GM12878 (cell line): ENCODE measurements around the gene RMC1. TPM values are rescaled to one million over a fixed set of nuclear protein-coding genes. Genes with fewer than 3 reads are reported as not detected.

ENCODE experiments used
- ATAC-seq: fragments of 200-7000 bp; cut with Tn5 transposase; 3 replicates; pipeline ENCODE4 v1.9.1; 2020; ENCODE audit warnings: mild to moderate bottlenecking, moderate library complexity
- BruUV-seq: library from RNA; stranded (reverse); fragments of 400-500 nt; replicated peaks from 2 replicates; lab custom pipeline; 2021; lab: Mats Ljungman, UMichigan
- CTCF ChIA-PET: fragments of 300-600 bp; sonication (Branson Sonifier 250); formaldehyde crosslinking; extraction: SDS; loops from one replicate; lab custom pipeline; 2021; ENCODE audit warnings: inconsistent platforms; lab: Yijun Ruan, JAX
- POLR2A ChIA-PET: fragments of 350-600 bp; formaldehyde crosslinking; extraction: SDS; loops from one replicate; lab custom pipeline; 2021; ENCODE audit warnings: inconsistent platforms; lab: Charles Lee
- RAD21 ChIA-PET: fragments of 300-600 bp; sonication (Branson Sonifier 250); formaldehyde crosslinking; loops from one replicate; lab custom pipeline; 2023; ENCODE audit warnings: antibody characterized with exemption; ENCODE audit not compliant: unreplicated experiment; lab: Charles Lee
- SMC1A ChIA-PET: fragments of 300-600 bp; sonication (Branson Sonifier 250); formaldehyde crosslinking; loops from one replicate; lab custom pipeline; 2023; ENCODE audit not compliant: unreplicated experiment, uncharacterized antibody; lab: Charles Lee
- DNase-seq: peaks from one replicate; pipeline ENCODE4 v3.0.0-alpha.2; 2011; ENCODE audit warnings: low read depth, low spot score
- FAIRE-seq: peaks from 3 replicates; lab custom pipeline; 2011; peaks lifted over from hg19 to GRCh38; lab: Jason Lieb, UNC
- H2AFZ ChIP-seq: 2 replicates; pipeline ENCODE4 v1.6.0; 2011; ENCODE audit warnings: low read depth, low read length, control low read depth; ENCODE audit not compliant: control insufficient read depth
- H3K27ac ChIP-seq: 2 replicates; pipeline ENCODE4 v1.5.1; 2011; ENCODE audit warnings: control low read depth; ENCODE audit not compliant: control insufficient read depth, insufficient read depth
- H3K27me3 ChIP-seq, 2 experiments: replicated peaks in 1 of 2; 2 replicates each; pipeline versions ENCODE4 v1.6.0 to v1.6.1; 2011; ENCODE audit warnings: low read length in 1 of 2; ENCODE audit not compliant: control insufficient read depth in 2 of 2, insufficient read depth in 2 of 2
- H3K36me3 ChIP-seq, 2 experiments: 2 replicates each; pipeline ENCODE4 v1.5.1; 2011; ENCODE audit warnings: low read length in 1 of 2; ENCODE audit not compliant: control insufficient read depth in 2 of 2, insufficient read depth in 2 of 2
- H3K4me1 ChIP-seq: 2 replicates; pipeline ENCODE4 v1.6.1; 2011; ENCODE audit warnings: mild to moderate bottlenecking, low read length, moderate library complexity, mixed read lengths; ENCODE audit not compliant: control insufficient read depth, insufficient read depth
- H3K4me2 ChIP-seq: 2 replicates; pipeline ENCODE4 v1.6.0; 2011; ENCODE audit warnings: control low read depth; ENCODE audit not compliant: control insufficient read depth, insufficient read depth
- H3K4me3 ChIP-seq: fragments of 200-600 bp; sonication (generic); 2 replicates; pipeline ENCODE4 v1.5.1; 2016
- H3K79me2 ChIP-seq: 2 replicates; pipeline ENCODE4 v1.6.0; 2011; ENCODE audit warnings: low read length; ENCODE audit not compliant: control insufficient read depth, insufficient read depth
- H3K9ac ChIP-seq: 2 replicates; pipeline ENCODE4 v1.8.0; 2011; ENCODE audit warnings: low read length, control low read depth, mixed read lengths; ENCODE audit not compliant: control insufficient read depth, insufficient read depth
- H3K9me3 ChIP-seq: replicated peaks from 3 replicates; pipeline ENCODE4 v1.5.1; 2011; ENCODE audit warnings: mild to moderate bottlenecking, low read length; ENCODE audit not compliant: control insufficient read depth, insufficient read depth
- H4K20me1 ChIP-seq: 2 replicates; pipeline ENCODE4 v1.6.0; 2011; ENCODE audit not compliant: control insufficient read depth, insufficient read depth
- CHD1 ChIP-seq: IDR thresholded peaks from 2 replicates; pipeline ENCODE4 v1.6.1; 2012; ENCODE audit warnings: low read depth, low read length, improper control_type of control experiment
- FOXM1 ChIP-seq: IDR thresholded peaks from 2 replicates; pipeline ENCODE4 v1.6.1; 2012; ENCODE audit warnings: low read depth, mild to moderate bottlenecking, inconsistent platforms, low read length, moderate library complexity
- GABPA ChIP-seq: IDR thresholded peaks from 2 replicates; pipeline ENCODE4 v1.6.1; 2014; ENCODE audit warnings: antibody characterized with exemption, low read depth, mild to moderate bottlenecking, inconsistent platforms
- POLR2AphosphoS5 ChIP-seq: IDR thresholded peaks from 2 replicates; pipeline ENCODE4 v1.6.1; 2011; ENCODE audit warnings: mild to moderate bottlenecking, low read length, inconsistent platforms
- RB1 ChIP-seq: fragments of 450-650 bp; formaldehyde crosslinking; IDR thresholded peaks from 2 replicates; pipeline ENCODE4 v1.6.1; 2017; ENCODE audit warnings: mild to moderate bottlenecking, borderline replicate concordance
- REST ChIP-seq: IDR thresholded peaks from 2 replicates; pipeline ENCODE4 v1.6.1; 2012; ENCODE audit warnings: mild to moderate bottlenecking, low read depth, low read length
- SUPT20H ChIP-seq: IDR thresholded peaks from 2 replicates; pipeline ENCODE4 v1.6.1; 2011; ENCODE audit warnings: low read depth, mild to moderate bottlenecking, low read length, moderate library complexity, borderline replicate concordance; ENCODE audit not compliant: control insufficient read depth
- WGBS: methylation state at CpG from one replicate; pipeline ENCODE4 v1.1.6; 2016; ENCODE audit warnings: low lambda C conversion rate; ENCODE audit not compliant: insufficient replicate concordance, insufficient coverage; ENCODE audit errors: missing lambda C conversion rate; 5-methylcytosine and 5-hydroxymethylcytosine counted together
- in situ Hi-C: fragments of 300-500 bp; cut with MboI; formaldehyde crosslinking; loops from 9 replicates; pipeline ENCODE4 v1.14.3; 2018; ENCODE audit warnings: mixed read lengths
- intact Hi-C: fragments of 100-400 bp; cut with micrococcal nuclease; formaldehyde crosslinking; loops from one replicate; pipeline ENCODE4 v1.14.2; 2022; ENCODE audit not compliant: unreplicated experiment
- polyA plus RNA-seq, 11 experiments: library from polyadenylated mRNA; depleted of rRNA in 4 of 11; unstranded in 6 of 11; stranded (reverse) in 5 of 11; fragments of >200 nt; fragmentation: Nextera tagmentation in 4 of 11; fragmentation: Illumina TruSeq in 1 of 11; extraction: Ambion mirVana in 4 of 11; extraction: Trizol in 1 of 11; gene quantifications; 1 replicate in 1 of 11; 2 replicates in 10 of 11; pipeline versions ENCODE4 v1.2.1 to v1.2.3, GENCODE V29; 2011 to 2016; ENCODE audit warnings: inconsistent platforms in 2 of 11, missing spikeins in 2 of 11, low read depth in 1 of 11
- total RNA-seq, 4 experiments: library from RNA; depleted of rRNA in 3 of 4; stranded (reverse); fragments of >200 nt in 3 of 4; fragmentation: Illumina TruSeq in 1 of 4; extraction: Trizol in 1 of 4; gene quantifications; 2 replicates each; pipeline versions ENCODE4 v1.2.1 to v1.2.3, GENCODE V29; 2013 to 2021
- TF ChIP-seq, protein P1 (sequence below): IDR thresholded peaks from 2 replicates; pipeline ENCODE4 v1.6.1; 2012; ENCODE audit warnings: low read depth, low read length, improper control_type of control experiment
- TF ChIP-seq, protein P2 (sequence below): fragments of 450-650 bp; IDR thresholded peaks from 2 replicates; pipeline ENCODE4 v1.6.1; 2017; ENCODE audit warnings: low read depth, mild to moderate bottlenecking, moderate library complexity

The RMC1 gene
- total and polyA plus RNA-seq, 10 of the 15 experiments (the other 5 are each of a cell fraction or from before 2014, with no cell fraction given), result 8.4 to 57.6 (median 42.5) TPM

- FAIRE-seq (no peak), DNase-seq (no peak), ATAC-seq (no peak)
- in situ Hi-C loops (no loop called here), intact Hi-C loops (no loop called here)
- BruUV-seq, result no TSS peak
- Histone ChIP-seq H3K4me1 (no peaks in the 10 kb centered on the region), H3K4me3 (no peak overlapping the region), H4K20me1 (no peaks in the 10 kb centered on the region), H3K4me2 (no peak overlapping the region), H3K9ac (no peak overlapping the region), H3K79me2 (no peaks in the 10 kb centered on the region), H3K36me3 (peaks cover 4 to 32% of the 10 kb centered on the region in 2 experiments), H2AFZ (no peak overlapping the region), H3K9me3 (no peaks in the 10 kb centered on the region), H3K27me3 (no peaks in the 10 kb centered on the region), H3K27ac (no peak overlapping the region)
- CTCF ChIA-PET, result no interaction called here
- RAD21 ChIA-PET, result no interaction called here
- 100% methylated on average over 3 of the region's 3 CpGs for WGBS
- POLR2A ChIA-PET, result no interaction called here
- SMC1A ChIA-PET, result interaction anchor here (1.3 kb wide), 1 partner anchor 60 kb away, joined by 3 read pairs; no protein-coding TSS in a partner anchor
- TF ChIP-seq FOXM1, result no peak
- TF ChIP-seq POLR2AphosphoS5, result no peak
- TF ChIP-seq REST, result no peak
- no peak for TF ChIP-seq RB1
- TF ChIP-seq SUPT20H, result no peak
- TF ChIP-seq, protein P1, sequence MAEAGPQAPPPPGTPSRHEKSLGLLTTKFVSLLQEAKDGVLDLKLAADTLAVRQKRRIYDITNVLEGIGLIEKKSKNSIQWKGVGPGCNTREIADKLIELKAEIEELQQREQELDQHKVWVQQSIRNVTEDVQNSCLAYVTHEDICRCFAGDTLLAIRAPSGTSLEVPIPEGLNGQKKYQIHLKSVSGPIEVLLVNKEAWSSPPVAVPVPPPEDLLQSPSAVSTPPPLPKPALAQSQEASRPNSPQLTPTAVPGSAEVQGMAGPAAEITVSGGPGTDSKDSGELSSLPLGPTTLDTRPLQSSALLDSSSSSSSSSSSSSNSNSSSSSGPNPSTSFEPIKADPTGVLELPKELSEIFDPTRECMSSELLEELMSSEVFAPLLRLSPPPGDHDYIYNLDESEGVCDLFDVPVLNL, result no peak
- no peak for TF ChIP-seq CHD1
- no peak for TF ChIP-seq GABPA
- TF ChIP-seq, protein P2, sequence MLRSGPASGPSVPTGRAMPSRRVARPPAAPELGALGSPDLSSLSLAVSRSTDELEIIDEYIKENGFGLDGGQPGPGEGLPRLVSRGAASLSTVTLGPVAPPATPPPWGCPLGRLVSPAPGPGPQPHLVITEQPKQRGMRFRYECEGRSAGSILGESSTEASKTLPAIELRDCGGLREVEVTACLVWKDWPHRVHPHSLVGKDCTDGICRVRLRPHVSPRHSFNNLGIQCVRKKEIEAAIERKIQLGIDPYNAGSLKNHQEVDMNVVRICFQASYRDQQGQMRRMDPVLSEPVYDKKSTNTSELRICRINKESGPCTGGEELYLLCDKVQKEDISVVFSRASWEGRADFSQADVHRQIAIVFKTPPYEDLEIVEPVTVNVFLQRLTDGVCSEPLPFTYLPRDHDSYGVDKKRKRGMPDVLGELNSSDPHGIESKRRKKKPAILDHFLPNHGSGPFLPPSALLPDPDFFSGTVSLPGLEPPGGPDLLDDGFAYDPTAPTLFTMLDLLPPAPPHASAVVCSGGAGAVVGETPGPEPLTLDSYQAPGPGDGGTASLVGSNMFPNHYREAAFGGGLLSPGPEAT, result no peak
Observed at GRCh38 chr18:23567671-23568070, 64.4 kb downstream of the RMC1 start.
